Measurements from ENCODE around the gene ZMAT5. TPM values are rescaled to one million over a fixed set of nuclear protein-coding genes. Genes with fewer than 3 reads are reported as not detected.
A peak's percentile ranks its signal among the peaks of the same experiment; 100 is the strongest.

ZMAT5 gene
- total RNA-seq, 1 donor from 2014 or later: 18.8 TPM

GRCh38 chr22:29704528-29705285 is 62.1 kb downstream of the ZMAT5 start:
- Histone ChIP-seq H3K27ac (ENCODE audit: low read depth, low read length) (no peak overlapping the region), H3K27me3 (ENCODE audit: control insufficient read depth in 3 of 3, insufficient read depth in 3 of 3, low read length in 3 of 3) (peaks cover 0 to 25% (median 10%) of the 10 kb centered on the region in 3 donors), H3K9me3 (ENCODE audit: control insufficient read depth in 3 of 3, low read length in 3 of 3) (no peaks in the 10 kb centered on the region), H3K4me3 (ENCODE audit: low read length in 3 of 3) (no peak overlapping the region), H3K4me1 (ENCODE audit: control insufficient read depth in 3 of 3, insufficient read depth in 3 of 3, low read length in 3 of 3) (peaks cover 17 to 48% (median 27%) of the 10 kb centered on the region in 3 donors), H3K9ac (ENCODE audit: low read depth in 1 of 3, low read length in 3 of 3) (no peak overlapping the region), H3K36me3 (ENCODE audit: control insufficient read depth in 3 of 3, insufficient read depth in 3 of 3, low read length in 3 of 3) (no peaks in the 10 kb centered on the region)

GRCh38 chr22:29703569-29704195 is 63.1 kb downstream of the ZMAT5 start:
- Histone ChIP-seq H3K36me3 (ENCODE audit: control insufficient read depth in 3 of 3, insufficient read depth in 3 of 3, low read length in 3 of 3) (no peaks in the 10 kb centered on the region), H3K9ac (ENCODE audit: low read depth in 1 of 3, low read length in 3 of 3) (peak overlapping the region in 1 of 3 donors; percentile 62), H3K27ac (ENCODE audit: low read depth, low read length) (no peak overlapping the region), H3K4me3 (ENCODE audit: low read length in 3 of 3) (no peak overlapping the region), H3K9me3 (ENCODE audit: control insufficient read depth in 3 of 3, low read length in 3 of 3) (no peaks in the 10 kb centered on the region), H3K4me1 (ENCODE audit: control insufficient read depth in 3 of 3, insufficient read depth in 3 of 3, low read length in 3 of 3) (peaks cover 17 to 48% (median 27%) of the 10 kb centered on the region in 3 donors), H3K27me3 (ENCODE audit: control insufficient read depth in 3 of 3, insufficient read depth in 3 of 3, low read length in 3 of 3) (peaks cover 0 to 25% (median 10%) of the 10 kb centered on the region in 3 donors)

DNA sequence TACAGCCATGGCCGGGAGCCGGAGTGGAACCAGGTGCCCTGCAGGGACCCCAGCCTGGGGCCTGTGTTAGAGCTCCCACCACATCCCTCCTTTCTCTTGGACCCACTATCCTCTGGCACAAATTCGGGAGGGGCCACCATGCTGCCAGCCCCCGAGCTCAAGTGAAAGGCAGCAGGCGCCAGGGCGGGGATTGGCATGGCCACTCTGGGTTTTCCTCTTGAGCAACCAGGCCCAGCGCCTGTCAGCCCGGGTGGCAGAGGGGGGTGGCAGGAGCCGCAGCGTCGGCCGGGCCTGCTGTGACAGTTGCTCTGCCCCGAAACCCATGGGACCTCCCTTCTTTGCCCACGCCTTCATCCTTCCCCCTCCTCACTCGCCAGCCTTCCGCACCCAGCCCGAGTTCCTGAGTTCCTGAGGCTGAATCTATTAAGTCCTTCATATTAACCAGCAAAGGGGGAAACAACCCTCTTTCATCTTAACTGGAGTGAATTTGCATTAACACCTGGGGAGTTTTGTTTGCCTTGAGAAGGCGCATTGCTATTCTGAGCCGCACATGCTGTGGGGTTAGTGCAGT is 63.8 kb downstream of the ZMAT5 start:
- Histone ChIP-seq H3K27ac (ENCODE audit: low read depth, low read length) (no peak overlapping the region), H3K4me1 (ENCODE audit: control insufficient read depth in 3 of 3, insufficient read depth in 3 of 3, low read length in 3 of 3) (peaks cover 17 to 48% (median 27%) of the 10 kb centered on the region in 3 donors), H3K9me3 (ENCODE audit: control insufficient read depth in 3 of 3, low read length in 3 of 3) (no peaks in the 10 kb centered on the region), H3K9ac (ENCODE audit: low read depth in 1 of 3, low read length in 3 of 3) (peak overlapping the region in 1 of 3 donors; percentile 62), H3K4me3 (ENCODE audit: low read length in 3 of 3) (peak overlapping the region in 1 of 3 donors; percentile 6), H3K36me3 (ENCODE audit: control insufficient read depth in 3 of 3, insufficient read depth in 3 of 3, low read length in 3 of 3) (no peaks in the 10 kb centered on the region), H3K27me3 (ENCODE audit: control insufficient read depth in 3 of 3, insufficient read depth in 3 of 3, low read length in 3 of 3) (peaks cover 0 to 25% (median 10%) of the 10 kb centered on the region in 3 donors)

DNA sequence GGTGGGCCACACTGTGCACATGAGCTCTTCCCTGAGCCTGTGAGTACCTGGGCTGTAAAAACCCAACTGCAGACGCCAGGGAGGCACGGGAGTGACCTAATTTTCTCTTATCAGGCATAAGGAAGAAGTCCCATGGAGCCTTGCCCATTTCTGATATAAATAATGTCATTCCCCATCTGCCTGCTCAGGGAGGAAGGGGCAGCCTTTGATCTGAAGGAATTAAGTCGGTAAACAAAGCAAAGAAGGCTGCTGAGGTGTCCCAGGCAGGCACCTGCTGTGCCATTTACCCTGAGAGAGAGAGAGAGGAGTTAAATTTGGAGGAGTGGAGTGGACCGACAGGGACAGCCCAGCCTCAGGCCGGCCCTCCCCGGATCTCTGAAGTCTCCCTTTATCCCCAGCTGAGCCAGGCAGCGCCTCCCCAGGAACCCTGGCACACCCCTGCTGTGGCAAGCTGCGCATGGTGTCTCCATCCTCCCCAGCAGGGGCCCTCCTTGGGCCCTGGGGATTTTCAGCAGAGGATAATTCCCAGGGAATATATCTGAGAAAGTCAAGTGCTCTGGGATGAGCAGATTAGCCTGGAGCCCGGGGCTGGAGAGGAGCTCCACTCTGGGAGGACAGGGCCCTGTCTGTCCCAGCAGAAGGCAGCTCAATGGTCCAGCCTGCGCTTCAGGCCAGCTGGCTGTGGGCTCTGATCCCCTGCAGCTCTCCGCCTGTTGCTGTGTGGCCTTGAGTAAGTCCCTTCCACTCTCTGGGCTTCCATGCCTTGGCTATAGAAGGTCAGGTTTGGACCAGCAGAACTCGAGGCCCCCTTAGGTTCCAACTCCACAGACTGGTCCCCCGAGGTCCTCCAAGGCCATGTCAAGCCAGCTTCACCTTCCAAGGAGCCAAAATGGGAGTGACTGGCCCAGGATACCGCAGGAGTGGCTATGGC is 64.5 kb downstream of the ZMAT5 start:
- Histone ChIP-seq H3K4me3 (ENCODE audit: low read length in 3 of 3) (no peak overlapping the region), H3K9me3 (ENCODE audit: control insufficient read depth in 3 of 3, low read length in 3 of 3) (no peaks in the 10 kb centered on the region), H3K4me1 (ENCODE audit: control insufficient read depth in 3 of 3, insufficient read depth in 3 of 3, low read length in 3 of 3) (peaks cover 17 to 48% (median 27%) of the 10 kb centered on the region in 3 donors), H3K27ac (ENCODE audit: low read depth, low read length) (no peak overlapping the region), H3K9ac (ENCODE audit: low read depth in 1 of 3, low read length in 3 of 3) (no peak overlapping the region), H3K27me3 (ENCODE audit: control insufficient read depth in 3 of 3, insufficient read depth in 3 of 3, low read length in 3 of 3) (peaks cover 0 to 23% (median 10%) of the 10 kb centered on the region in 3 donors), H3K36me3 (ENCODE audit: control insufficient read depth in 3 of 3, insufficient read depth in 3 of 3, low read length in 3 of 3) (no peaks in the 10 kb centered on the region)

- H3K36me3 ChIP-seq (ENCODE audit: control insufficient read depth in 3 of 3, insufficient read depth in 3 of 3, low read length in 3 of 3): peaks cover 0 to 2% (median 0%) of the 10 kb centered on the region in 3 donors
- H3K27me3 ChIP-seq (ENCODE audit: control insufficient read depth in 3 of 3, insufficient read depth in 3 of 3, low read length in 3 of 3): peaks cover 0 to 20% (median 10%) of the 10 kb centered on the region in 3 donors
- H3K27ac ChIP-seq (ENCODE audit: low read depth, low read length): no peak overlapping the region
- no peak overlapping the region for H3K4me3 ChIP-seq (ENCODE audit: low read length in 3 of 3)
- H3K4me1 ChIP-seq (ENCODE audit: control insufficient read depth in 3 of 3, insufficient read depth in 3 of 3, low read length in 3 of 3): peaks cover 17 to 48% (median 27%) of the 10 kb centered on the region in 3 donors
- H3K9me3 ChIP-seq (ENCODE audit: control insufficient read depth in 3 of 3, low read length in 3 of 3): no peaks in the 10 kb centered on the region
- H3K9ac ChIP-seq (ENCODE audit: low read depth in 1 of 3, low read length in 3 of 3): peak overlapping the region in 1 of 3 donors; percentile 4
These were observed 65.4 kb downstream of the ZMAT5 start for GRCh38 chr22:29701155-29701999.

DNA sequence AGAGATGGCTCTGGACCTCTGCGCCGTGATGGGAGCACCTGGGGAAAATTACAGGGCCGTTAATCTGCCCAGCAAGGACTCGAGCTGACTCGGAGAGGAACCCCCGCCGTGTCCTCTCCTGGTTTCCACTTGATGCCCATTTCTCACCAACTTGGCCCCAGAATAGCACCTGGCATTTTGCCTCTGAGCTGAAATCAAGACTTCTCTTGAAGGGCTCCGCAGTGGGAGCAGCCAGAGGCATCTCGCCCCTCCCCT is 66.0 kb downstream of the ZMAT5 start:
- peaks cover 0 to 20% (median 10%) of the 10 kb centered on the region in 3 donors for H3K27me3 ChIP-seq (ENCODE audit: control insufficient read depth in 3 of 3, insufficient read depth in 3 of 3, low read length in 3 of 3)
- H3K4me3 ChIP-seq (ENCODE audit: low read length in 3 of 3): no peak overlapping the region
- peaks cover 17 to 48% (median 27%) of the 10 kb centered on the region in 3 donors for H3K4me1 ChIP-seq (ENCODE audit: control insufficient read depth in 3 of 3, insufficient read depth in 3 of 3, low read length in 3 of 3)
- no peak overlapping the region for H3K27ac ChIP-seq (ENCODE audit: low read depth, low read length)
- H3K9me3 ChIP-seq (ENCODE audit: control insufficient read depth in 3 of 3, low read length in 3 of 3): no peaks in the 10 kb centered on the region
- H3K36me3 ChIP-seq (ENCODE audit: control insufficient read depth in 3 of 3, insufficient read depth in 3 of 3, low read length in 3 of 3): peaks cover 0 to 4% (median 0%) of the 10 kb centered on the region in 3 donors
- H3K9ac ChIP-seq (ENCODE audit: low read depth in 1 of 3, low read length in 3 of 3): no peak overlapping the region

DNA sequence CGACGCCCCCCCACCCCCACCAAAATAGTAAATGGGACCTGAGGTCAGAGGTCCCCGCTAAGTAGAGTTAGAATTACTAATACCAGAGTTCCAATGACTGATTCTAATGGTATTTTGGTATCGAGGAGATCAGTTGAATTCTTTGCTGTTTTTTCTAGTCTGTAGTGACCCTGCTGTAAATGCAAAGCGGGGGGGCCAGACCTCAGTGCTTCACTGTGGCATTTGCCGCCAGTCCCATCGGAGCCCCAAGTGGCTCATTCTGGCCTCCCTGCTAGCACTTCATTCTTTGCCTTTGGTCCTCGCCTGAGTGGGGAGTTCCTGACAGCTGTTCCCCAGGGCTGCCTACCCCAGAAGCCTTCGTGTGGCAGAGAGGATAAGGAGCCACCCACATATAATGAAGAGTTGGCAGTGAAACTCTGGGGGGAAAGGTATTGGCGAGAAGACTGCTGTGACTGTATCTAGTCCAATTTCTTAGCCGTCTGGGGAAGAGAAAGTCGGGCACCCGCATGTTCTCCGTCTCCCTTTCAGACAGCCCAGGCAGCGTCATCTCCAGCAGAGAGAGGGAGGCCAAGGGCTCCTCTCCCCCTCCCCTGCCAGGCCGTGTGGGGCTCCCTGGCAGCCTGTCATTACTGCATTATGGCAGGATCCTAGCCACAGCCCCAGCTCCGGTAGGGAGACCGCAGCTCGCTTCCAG is 66.5 kb downstream of the ZMAT5 start:
- Histone ChIP-seq H3K9me3 (ENCODE audit: control insufficient read depth in 3 of 3, low read length in 3 of 3) (no peaks in the 10 kb centered on the region), H3K9ac (ENCODE audit: low read depth in 1 of 3, low read length in 3 of 3) (no peak overlapping the region), H3K36me3 (ENCODE audit: control insufficient read depth in 3 of 3, insufficient read depth in 3 of 3, low read length in 3 of 3) (peaks cover 0 to 4% (median 4%) of the 10 kb centered on the region in 3 donors), H3K27ac (ENCODE audit: low read depth, low read length) (no peak overlapping the region), H3K27me3 (ENCODE audit: control insufficient read depth in 3 of 3, insufficient read depth in 3 of 3, low read length in 3 of 3) (peaks cover 0 to 20% (median 10%) of the 10 kb centered on the region in 3 donors), H3K4me3 (ENCODE audit: low read length in 3 of 3) (no peak overlapping the region), H3K4me1 (ENCODE audit: control insufficient read depth in 3 of 3, insufficient read depth in 3 of 3, low read length in 3 of 3) (peaks cover 17 to 47% (median 28%) of the 10 kb centered on the region in 3 donors)

- no peak overlapping the region for H3K27ac ChIP-seq (ENCODE audit: low read depth, low read length)
- peaks cover 17 to 36% (median 21%) of the 10 kb centered on the region in 3 donors for H3K4me1 ChIP-seq (ENCODE audit: control insufficient read depth in 3 of 3, insufficient read depth in 3 of 3, low read length in 3 of 3)
- H3K9ac ChIP-seq (ENCODE audit: low read depth in 1 of 3, low read length in 3 of 3): no peak overlapping the region
- H3K4me3 ChIP-seq (ENCODE audit: low read length in 3 of 3): no peak overlapping the region
- peaks cover 0 to 8% (median 2%) of the 10 kb centered on the region in 3 donors for H3K27me3 ChIP-seq (ENCODE audit: control insufficient read depth in 3 of 3, insufficient read depth in 3 of 3, low read length in 3 of 3)
- H3K9me3 ChIP-seq (ENCODE audit: control insufficient read depth in 3 of 3, low read length in 3 of 3): no peaks in the 10 kb centered on the region
- peaks cover 3 to 11% (median 8%) of the 10 kb centered on the region in 3 donors for H3K36me3 ChIP-seq (ENCODE audit: control insufficient read depth in 3 of 3, insufficient read depth in 3 of 3, low read length in 3 of 3)
These were observed 68.8 kb downstream of the ZMAT5 start for GRCh38 chr22:29697853-29698598.
